ENCODE measurements around the gene CDCA3. TPM values are rescaled to one million over a fixed set of nuclear protein-coding genes. Genes with fewer than 3 reads are reported as not detected.

CDCA3 gene
- total and polyA plus RNA-seq, 2 of the 4 experiments (the other 2 are of a cell fraction): 23.5 to 61.0 TPM

DNA sequence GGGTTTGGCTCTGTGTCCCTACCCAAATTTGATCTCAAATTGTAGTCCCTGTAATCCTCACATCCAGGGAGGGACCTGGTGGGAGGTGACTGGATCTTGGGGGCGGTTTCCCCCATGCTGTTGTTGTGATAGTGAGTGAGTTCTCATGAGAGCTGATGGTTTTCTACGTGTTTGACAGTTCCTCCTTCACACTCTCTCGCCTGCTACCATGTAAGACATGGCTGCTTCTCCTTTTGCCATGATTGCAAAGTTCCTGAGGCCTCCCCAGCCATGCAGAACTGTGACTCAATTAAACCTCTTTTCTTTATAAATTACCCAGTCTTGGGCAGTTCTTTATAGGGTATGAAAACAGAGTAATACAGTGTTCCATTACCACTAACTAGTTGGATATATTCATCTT, 43.2 kb upstream of the CDCA3 start:
- no TSS peak for BruUV-seq (replicated peaks)
- TF ChIP-seq SMC3 (IDR thresholded peaks at IDR 0.05; ENCODE audit: low read depth, low read length): no peak
- TF ChIP-seq CEBPB (IDR thresholded peaks at IDR 0.05; ENCODE audit: low read depth, low read length): no peak
- no peak for TF ChIP-seq FOS (IDR thresholded peaks at IDR 0.05; ENCODE audit: low read depth, low read length)
- no peak for TF ChIP-seq MXI1 (IDR thresholded peaks at IDR 0.05; ENCODE audit: borderline replicate concordance, low read depth, low read length)
- no peak for TF ChIP-seq POLR2A (IDR thresholded peaks at IDR 0.05; ENCODE audit: low read depth, low read length)
- no peak for TF ChIP-seq BHLHE40 (IDR thresholded peaks at IDR 0.05; ENCODE audit: low read depth, low read length)
- no peak for TF ChIP-seq RCOR1 (IDR thresholded peaks at IDR 0.05; ENCODE audit: insufficient replicate concordance, low read length)
- no peak for TF ChIP-seq CTCF (conservative IDR thresholded peaks at IDR 0.05; ENCODE audit: low read depth, low read length)
- TF ChIP-seq, protein P1, sequence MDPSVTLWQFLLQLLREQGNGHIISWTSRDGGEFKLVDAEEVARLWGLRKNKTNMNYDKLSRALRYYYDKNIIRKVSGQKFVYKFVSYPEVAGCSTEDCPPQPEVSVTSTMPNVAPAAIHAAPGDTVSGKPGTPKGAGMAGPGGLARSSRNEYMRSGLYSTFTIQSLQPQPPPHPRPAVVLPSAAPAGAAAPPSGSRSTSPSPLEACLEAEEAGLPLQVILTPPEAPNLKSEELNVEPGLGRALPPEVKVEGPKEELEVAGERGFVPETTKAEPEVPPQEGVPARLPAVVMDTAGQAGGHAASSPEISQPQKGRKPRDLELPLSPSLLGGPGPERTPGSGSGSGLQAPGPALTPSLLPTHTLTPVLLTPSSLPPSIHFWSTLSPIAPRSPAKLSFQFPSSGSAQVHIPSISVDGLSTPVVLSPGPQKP (IDR thresholded peaks at IDR 0.05; ENCODE audit: borderline replicate concordance, low read depth, low read length): no peak
- no peak for TF ChIP-seq RFX5 (IDR thresholded peaks at IDR 0.05; ENCODE audit: low read depth, low read length)
- no peak for TF ChIP-seq MAFK (IDR thresholded peaks at IDR 0.05; ENCODE audit: low read depth, low read length)

More for the DNA sequence above, 43.2 kb upstream of the CDCA3 start:
- Histone ChIP-seq H3K4me1 (ENCODE audit: control insufficient read depth, insufficient read depth, low read length) (peaks cover 5% of the 10 kb centered on the region), H2AFZ (replicated peaks; ENCODE audit: low read length, poor library complexity) (no peak overlapping the region), H3K9me1 (ENCODE audit: insufficient read depth, low read length) (0 out of 2 replicates have a peak, but pooled peaks cover 4% of the 10 kb centered on the region), H3K18ac (ENCODE audit: low read depth, low read length) (no peak overlapping the region), H4K20me1 (ENCODE audit: insufficient read depth, low read length) (no peaks in the 10 kb centered on the region), H3K4me3 (ENCODE audit: insufficient read depth, low read depth, low read length) (no peak overlapping the region), H3K27ac (ENCODE audit: insufficient read depth, low read length) (no peak overlapping the region), H4K5ac (ENCODE audit: low read depth, low read length) (no peak overlapping the region), H3K4ac (ENCODE audit: low read depth, low read length) (no peak overlapping the region), H2AK9ac (replicated peaks; ENCODE audit: low read depth, low read length, poor library complexity) (no peak overlapping the region), H3K9me3 (ENCODE audit: control insufficient read depth, insufficient read depth, low read length) (no peaks in the 10 kb centered on the region), H4K8ac (ENCODE audit: low read depth in 2 of 2, low read length in 2 of 2) (no peak overlapping the region), H2AK5ac (ENCODE audit: low read depth, low read length) (no peak overlapping the region), H2BK120ac (ENCODE audit: low read depth, low read length) (no peak overlapping the region), H3K14ac (replicated peaks; ENCODE audit: low read depth, low read length) (no peak overlapping the region; the same call in 1 of the 2 replicates), H3K23ac (ENCODE audit: low read depth, low read length) (no peak overlapping the region), H3K79me1 (ENCODE audit: low read depth in 1 of 2, low read length in 2 of 2) (peaks cover 0 to 20% of the 10 kb centered on the region in 2 experiments; a peak in 2 of 4 replicates), H3K56ac (ENCODE audit: extremely low read depth, insufficient read depth, low read length) (no peak overlapping the region), H3K27me3 (ENCODE audit: control insufficient read depth, insufficient read depth, low read length) (no peaks in the 10 kb centered on the region), H2BK20ac (ENCODE audit: low read depth, low read length) (no peak overlapping the region), H3K4me2 (ENCODE audit: low read depth, low read length) (no peak overlapping the region), H4K91ac (ENCODE audit: insufficient read depth, low read depth, low read length) (no peak overlapping the region), H2BK15ac (ENCODE audit: low read depth, low read length) (no peak overlapping the region), H3K9ac (ENCODE audit: low read depth, low read length) (no peak overlapping the region), H3K36me3 (ENCODE audit: control insufficient read depth, insufficient read depth, low read length) (no peaks in the 10 kb centered on the region), H2BK5ac (ENCODE audit: low read depth, low read length, poor library complexity, severe bottlenecking) (no peak overlapping the region)
- ChIA-PET CTCF (interaction anchor here (0.7 kb wide), 1 partner anchor 22 kb away, joined by 3 read pairs; the partner anchor contains the start of gene SPSB2), POLR2A (ENCODE audit: unreplicated experiment) (no interaction called here)
- DNase-seq (no peak), ATAC-seq (ENCODE audit: low read depth) (no peak)
- in situ Hi-C loops (cut with MboI; ENCODE audit: low sequenced_read_pairs): no loop called here
- dilution Hi-C loops (cut with HindIII; ENCODE audit: low sequenced_read_pairs, unreplicated experiment): no loop called here
- intact Hi-C loops (cut with micrococcal nuclease): no loop called here
- no CpG with 5 or more reads among the region's 3 CpGs for WGBS, 2 experiments (ENCODE audit: extremely low coverage in 2 of 2, insufficient read length in 1 of 2)
